ENCODE results near the gene LUZP1. TPM values are rescaled to one million over a fixed set of nuclear protein-coding genes. Genes with fewer than 3 reads are reported as not detected.

Gene LUZP1
- total RNA-seq, 1 donor from 2014 or later = 10.8 TPM

GRCh38 chr1:23037081-23037740 is 131.4 kb downstream of the LUZP1 start:
- Mint-ChIP-seq H3K36me3 (ENCODE audit: low read depth) (peaks cover 16% of the 10 kb centered on the region), H3K27me3 (no peaks in the 10 kb centered on the region), H3K4me3 (no peak overlapping the region), H3K9me3 (no peaks in the 10 kb centered on the region), H3K4me1 (peaks cover 13% of the 10 kb centered on the region), H3K27ac (no peak overlapping the region)
- ATAC-seq (ENCODE audit: low read depth) (no peak), DNase-seq (no peak)
- POLR2A ChIA-PET = interaction anchor here (0.6 to 1.1 kb wide), 3 partner anchors 18 to 1465 kb away, joined by 3 to 7 read pairs (median 5); partner anchors contain the start of gene RCAN3
- intact Hi-C loops (cut with micrococcal nuclease) = no loop called here
- TF ChIP-seq CTCF (IDR thresholded peaks at IDR 0.05) = no peak
- CTCF ChIA-PET = interaction anchor here (0.6 kb wide), 1 partner anchor 12 kb away, joined by 3 read pairs; no protein-coding TSS in a partner anchor

GRCh38 chr1:23035823-23036452 is 132.7 kb downstream of the LUZP1 start:
- no peak for TF ChIP-seq CTCF (IDR thresholded peaks at IDR 0.05)
- DNase-seq = no peak
- intact Hi-C loops (cut with micrococcal nuclease) = no loop called here
- no peak overlapping the region for H3K4me3 Mint-ChIP-seq
- peaks cover 16% of the 10 kb centered on the region for H3K36me3 Mint-ChIP-seq (ENCODE audit: low read depth)
- H3K27me3 Mint-ChIP-seq = no peaks in the 10 kb centered on the region
- ATAC-seq (ENCODE audit: low read depth) = no peak
- CTCF ChIA-PET = no interaction called here
- POLR2A ChIA-PET = no interaction called here
- no peaks in the 10 kb centered on the region for H3K9me3 Mint-ChIP-seq
- peaks cover 24% of the 10 kb centered on the region for H3K4me1 Mint-ChIP-seq
- H3K27ac Mint-ChIP-seq = no peak overlapping the region

Other genes with a start within 250 kb of the LUZP1 start
- gene LACTBL1, start 196.0 kb downstream of the LUZP1 start, total RNA-seq = not detected in 2 replicates
- gene TEX46, start 153.0 kb downstream of the LUZP1 start, total RNA-seq = not detected in 2 replicates
- gene KDM1A, start 149.4 kb downstream of the LUZP1 start, total RNA-seq = 40.7 and 41.5 TPM in 2 replicates
- not detected in 2 replicates for gene HTR1D, start 48.6 kb upstream of the LUZP1 start, total RNA-seq
- 171 and 172 TPM in 2 replicates for gene HNRNPR, start 175.4 kb upstream of the LUZP1 start, total RNA-seq
- 5.1 and 5.6 TPM in 2 replicates for gene ZNF436, start 201.0 kb upstream of the LUZP1 start, total RNA-seq